ENCODE measurements around the gene ZFR2. TPM values are rescaled to one million over a fixed set of nuclear protein-coding genes. Genes with fewer than 3 reads are reported as not detected.

ZFR2 gene
- polyA plus RNA-seq, 3 donors: not detected

DNA sequence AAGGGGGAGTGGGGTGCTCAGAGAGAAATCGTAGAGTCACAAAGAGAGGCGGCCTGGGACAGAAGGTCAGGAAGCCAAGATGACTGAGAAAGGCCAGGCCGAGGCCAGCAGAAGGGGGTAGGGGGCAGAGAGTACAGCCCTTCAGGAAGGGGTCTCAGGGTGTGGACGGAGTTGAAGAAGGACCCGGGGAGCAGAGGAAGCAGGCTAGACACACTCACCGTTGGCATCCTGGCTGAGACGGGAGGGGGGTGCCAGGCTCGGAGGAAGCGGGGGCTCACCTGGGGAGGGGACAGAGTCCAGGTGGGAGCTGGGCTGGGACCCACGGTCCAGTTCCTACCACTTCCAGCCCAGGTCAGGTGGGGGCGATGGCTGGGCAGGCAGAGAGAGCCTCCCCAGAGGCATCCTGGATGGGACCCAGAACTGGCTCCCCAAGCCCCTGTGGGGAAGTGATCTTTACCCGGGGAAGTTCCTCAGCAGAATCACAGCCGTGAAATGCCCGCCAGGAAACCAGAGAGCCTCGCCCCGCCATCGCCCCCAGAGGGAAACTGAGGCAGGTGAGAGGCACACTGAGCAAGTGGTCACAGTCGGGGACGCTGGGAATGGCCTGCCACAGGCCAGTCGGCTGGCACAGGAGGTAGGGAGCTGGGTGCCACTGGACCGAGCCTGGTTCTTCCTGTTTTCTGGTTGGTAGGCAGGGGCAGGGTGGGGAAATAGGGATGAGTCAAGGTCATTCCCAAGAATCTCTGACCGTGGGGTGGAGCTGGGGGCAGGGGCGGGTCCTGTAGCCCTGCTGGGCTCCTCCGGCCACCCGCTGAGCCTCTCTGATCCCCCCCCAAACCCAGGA, 84.0 kb downstream of the ZFR2 start:
- H3K27me3 ChIP-seq (ENCODE audit: control insufficient read depth in 2 of 2, insufficient read depth in 2 of 2, low read length in 2 of 2): peaks cover 0 to 13% of the 10 kb centered on the region in 2 donors
- intact Hi-C loops (cut with micrococcal nuclease): no loop called here
- peak overlapping the region; percentile 50 for H2AFZ ChIP-seq (ENCODE audit: insufficient read depth, low read depth, low read length, poor library complexity, severe bottlenecking)
- TF ChIP-seq, protein P1, sequence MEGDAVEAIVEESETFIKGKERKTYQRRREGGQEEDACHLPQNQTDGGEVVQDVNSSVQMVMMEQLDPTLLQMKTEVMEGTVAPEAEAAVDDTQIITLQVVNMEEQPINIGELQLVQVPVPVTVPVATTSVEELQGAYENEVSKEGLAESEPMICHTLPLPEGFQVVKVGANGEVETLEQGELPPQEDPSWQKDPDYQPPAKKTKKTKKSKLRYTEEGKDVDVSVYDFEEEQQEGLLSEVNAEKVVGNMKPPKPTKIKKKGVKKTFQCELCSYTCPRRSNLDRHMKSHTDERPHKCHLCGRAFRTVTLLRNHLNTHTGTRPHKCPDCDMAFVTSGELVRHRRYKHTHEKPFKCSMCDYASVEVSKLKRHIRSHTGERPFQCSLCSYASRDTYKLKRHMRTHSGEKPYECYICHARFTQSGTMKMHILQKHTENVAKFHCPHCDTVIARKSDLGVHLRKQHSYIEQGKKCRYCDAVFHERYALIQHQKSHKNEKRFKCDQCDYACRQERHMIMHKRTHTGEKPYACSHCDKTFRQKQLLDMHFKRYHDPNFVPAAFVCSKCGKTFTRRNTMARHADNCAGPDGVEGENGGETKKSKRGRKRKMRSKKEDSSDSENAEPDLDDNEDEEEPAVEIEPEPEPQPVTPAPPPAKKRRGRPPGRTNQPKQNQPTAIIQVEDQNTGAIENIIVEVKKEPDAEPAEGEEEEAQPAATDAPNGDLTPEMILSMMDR (IDR thresholded peaks at IDR 0.05): no peak
- Mint-ChIP-seq H3K27ac (peak overlapping the region in 1 of 7 donors; percentile 52), H3K27me3 (ENCODE audit: low read depth in 3 of 3) (peaks cover 16 to 30% (median 17%) of the 10 kb centered on the region in 3 donors), H3K36me3 (peaks cover 1 to 7% of the 10 kb centered on the region in 2 donors), H3K4me3 (peak overlapping the region; percentile 60 to 78), H3K4me1 (peaks cover 9% of the 10 kb centered on the region), H3K9me3 (peaks cover 19 to 35% (median 23%) of the 10 kb centered on the region in 7 donors)
- peaks cover 22 to 32% of the 10 kb centered on the region in 2 donors for H3K9me3 ChIP-seq (replicated peaks in 1 of 2; ENCODE audit: control insufficient read depth in 1 of 2, insufficient read depth in 1 of 2, low read length in 2 of 2)
- H3K4me1 ChIP-seq (ENCODE audit: control insufficient read depth in 1 of 2, insufficient read depth in 2 of 2, low read length in 2 of 2): peaks cover 7 to 15% of the 10 kb centered on the region in 2 donors
- peak in 1 of 3 donors; percentile 36 for DNase-seq
- no peak overlapping the region for H3K27ac ChIP-seq (ENCODE audit: low read depth in 1 of 2, low read length in 2 of 2)
- H3K4me3 ChIP-seq (replicated peaks in 1 of 3; ENCODE audit: low read depth in 2 of 3, low read length in 3 of 3): peak overlapping the region in 1 of 3 experiments; percentile 64
- no peak overlapping the region for H3K9ac ChIP-seq (ENCODE audit: insufficient read depth, low read length, poor library complexity, severe bottlenecking)
- 25% methylated on average over 21 of the region's 25 CpGs for WGBS (ENCODE audit: insufficient coverage)
- H3K79me2 ChIP-seq (ENCODE audit: insufficient read depth, low read length): no peaks in the 10 kb centered on the region
- no peaks in the 10 kb centered on the region for H3K36me3 ChIP-seq (replicated peaks in 1 of 2; ENCODE audit: control insufficient read depth in 1 of 2, insufficient read depth in 2 of 2, low read length in 2 of 2)
- no peaks in the 10 kb centered on the region for H4K20me1 ChIP-seq (ENCODE audit: insufficient read depth, low read length)
- peak overlapping the region; percentile 76 for H3K4me2 ChIP-seq (replicated peaks; ENCODE audit: extremely low read depth, low read length, poor library complexity, severe bottlenecking)

DNA sequence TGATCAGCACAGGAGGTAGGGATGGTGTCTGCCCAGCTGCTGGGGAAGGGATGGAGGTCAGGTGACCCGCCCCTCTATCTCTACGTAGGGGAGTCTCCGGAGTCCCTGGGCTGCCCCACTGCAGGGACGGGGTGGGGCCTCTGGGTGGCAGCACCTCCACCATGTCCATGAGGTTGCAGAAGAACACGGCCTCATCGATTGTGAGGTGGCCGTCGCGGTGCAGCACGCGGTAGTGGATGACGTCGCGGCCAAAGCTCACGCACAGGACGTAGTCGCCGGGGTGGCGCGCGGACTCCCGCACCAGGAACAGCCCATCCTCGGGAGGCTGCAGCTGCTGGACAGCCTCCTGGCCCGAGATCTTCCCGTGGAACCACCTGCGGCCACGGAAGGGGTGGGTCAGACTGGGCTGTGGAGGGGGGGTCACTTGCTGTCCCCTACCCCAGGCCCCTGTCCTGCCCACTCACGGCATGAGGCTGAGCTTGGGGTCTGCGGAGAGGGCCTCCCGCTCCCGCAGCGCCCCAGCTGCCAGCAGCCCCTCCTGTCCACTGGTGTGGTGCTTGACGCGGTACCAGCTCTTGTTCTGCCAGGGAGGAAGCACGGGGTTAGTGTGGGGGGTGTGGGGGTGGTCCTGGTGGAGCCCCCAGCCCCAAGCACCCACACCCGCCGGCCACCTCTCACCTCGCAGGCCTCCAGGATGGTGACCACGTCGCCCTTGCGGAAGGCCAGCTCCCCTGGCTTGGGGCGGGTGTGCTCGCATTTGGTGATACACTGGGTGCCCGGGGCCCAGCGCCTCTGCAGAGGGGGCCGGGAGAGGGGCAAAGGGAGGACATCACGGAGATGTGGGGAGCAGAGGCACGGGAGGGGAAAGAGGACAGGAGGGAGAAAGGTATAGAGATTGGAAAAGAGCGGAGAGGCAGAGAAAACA, 84.9 kb downstream of the ZFR2 start:
- H2AFZ ChIP-seq (ENCODE audit: insufficient read depth, low read depth, low read length, poor library complexity, severe bottlenecking): no peak overlapping the region
- intact Hi-C loops (cut with micrococcal nuclease): no loop called here
- H3K27me3 ChIP-seq (ENCODE audit: control insufficient read depth in 2 of 2, insufficient read depth in 2 of 2, low read length in 2 of 2): peaks cover 0 to 13% of the 10 kb centered on the region in 2 donors
- 95% methylated on average over 32 of the region's 49 CpGs for WGBS (ENCODE audit: insufficient coverage)
- no peaks in the 10 kb centered on the region for H4K20me1 ChIP-seq (ENCODE audit: insufficient read depth, low read length)
- TF ChIP-seq, protein P1 (IDR thresholded peaks at IDR 0.05): peak; percentile 16
- no peak for DNase-seq
- Mint-ChIP-seq H3K4me1 (peaks cover 9% of the 10 kb centered on the region), H3K27me3 (ENCODE audit: low read depth in 3 of 3) (peaks cover 16 to 27% (median 17%) of the 10 kb centered on the region in 3 donors), H3K27ac (peak overlapping the region in 1 of 7 donors; percentile 52), H3K36me3 (peaks cover 1 to 7% of the 10 kb centered on the region in 2 donors), H3K9me3 (peaks cover 19 to 35% (median 23%) of the 10 kb centered on the region in 7 donors), H3K4me3 (no peak overlapping the region)
- H3K79me2 ChIP-seq (ENCODE audit: insufficient read depth, low read length): no peaks in the 10 kb centered on the region
- H3K36me3 ChIP-seq (replicated peaks in 1 of 2; ENCODE audit: control insufficient read depth in 1 of 2, insufficient read depth in 2 of 2, low read length in 2 of 2): no peaks in the 10 kb centered on the region
- H3K9me3 ChIP-seq (replicated peaks in 1 of 2; ENCODE audit: control insufficient read depth in 1 of 2, insufficient read depth in 1 of 2, low read length in 2 of 2): peaks cover 22 to 32% of the 10 kb centered on the region in 2 donors
- no peak overlapping the region for H3K4me3 ChIP-seq (replicated peaks in 1 of 3; ENCODE audit: low read depth in 2 of 3, low read length in 3 of 3)
- H3K4me2 ChIP-seq (replicated peaks; ENCODE audit: extremely low read depth, low read length, poor library complexity, severe bottlenecking): no peak overlapping the region
- H3K4me1 ChIP-seq (ENCODE audit: control insufficient read depth in 1 of 2, insufficient read depth in 2 of 2, low read length in 2 of 2): peaks cover 7 to 15% of the 10 kb centered on the region in 2 donors
- H3K9ac ChIP-seq (ENCODE audit: insufficient read depth, low read length, poor library complexity, severe bottlenecking): no peak overlapping the region
- H3K27ac ChIP-seq (ENCODE audit: low read depth in 1 of 2, low read length in 2 of 2): no peak overlapping the region
